T follicular helper cell (primary cell): ENCODE results near the gene CAVIN3.
"Not testable (repeated sequence)": the region's sequence is repeated elsewhere in the genome, so short reads cannot be mapped to it uniquely, and the experiment has no call there.

Source experiments
- DNase-seq: peaks from one replicate; pipeline ENCODE4 v3.0.0-alpha.2; 2020; ENCODE audit warnings: low read depth

CAVIN3 gene

DNA sequence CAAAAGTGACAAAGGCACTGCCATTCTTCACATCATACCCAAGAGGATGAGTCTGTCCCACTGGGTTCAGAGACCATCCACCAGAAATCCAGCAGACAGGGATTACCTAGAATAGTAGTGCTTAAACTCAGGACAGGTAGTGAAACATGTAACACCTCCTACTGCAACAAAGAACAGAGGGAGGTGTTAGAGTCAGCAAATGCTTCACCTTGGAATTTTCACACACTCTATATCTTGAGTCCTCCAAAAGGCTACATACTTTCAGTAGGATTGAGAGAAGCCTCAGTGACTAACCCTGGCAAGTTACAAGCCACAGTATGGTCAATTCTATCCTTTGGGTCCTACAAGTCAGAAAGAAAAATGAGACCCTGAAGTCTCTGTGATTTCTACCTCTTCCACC is 6.0 kb upstream of the CAVIN3 start:
- DNase-seq: no peak

DNA sequence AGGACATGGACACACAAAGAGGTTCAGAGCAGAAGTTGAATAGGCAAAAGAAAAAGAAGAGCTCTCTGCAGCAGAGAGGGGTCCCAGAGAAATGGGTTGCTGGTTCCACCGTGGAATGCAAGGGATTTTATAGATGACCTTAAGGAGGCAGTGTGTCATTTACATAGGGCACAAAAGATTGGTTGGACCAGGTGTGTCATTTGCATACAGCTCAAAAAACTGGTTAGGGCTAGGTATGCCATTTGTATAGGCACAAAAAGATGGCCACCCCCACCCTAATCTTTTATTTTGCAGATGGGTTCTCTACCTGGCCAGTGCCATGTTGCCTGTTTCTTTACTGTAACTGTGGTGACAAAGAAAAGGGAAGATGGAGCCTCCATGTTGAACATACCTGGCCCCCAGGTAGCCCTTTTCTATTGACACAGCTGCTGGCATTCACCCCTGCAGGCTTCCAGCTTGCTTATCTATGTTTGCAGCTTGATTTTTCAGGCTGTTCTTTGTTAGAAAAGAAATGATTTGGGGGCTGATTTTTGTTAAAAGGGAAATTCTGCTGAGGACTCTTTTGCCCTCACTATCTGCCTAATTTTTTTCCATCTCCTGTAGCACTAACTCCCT is 3.1 kb upstream of the CAVIN3 start:
- no peak for DNase-seq

DNA sequence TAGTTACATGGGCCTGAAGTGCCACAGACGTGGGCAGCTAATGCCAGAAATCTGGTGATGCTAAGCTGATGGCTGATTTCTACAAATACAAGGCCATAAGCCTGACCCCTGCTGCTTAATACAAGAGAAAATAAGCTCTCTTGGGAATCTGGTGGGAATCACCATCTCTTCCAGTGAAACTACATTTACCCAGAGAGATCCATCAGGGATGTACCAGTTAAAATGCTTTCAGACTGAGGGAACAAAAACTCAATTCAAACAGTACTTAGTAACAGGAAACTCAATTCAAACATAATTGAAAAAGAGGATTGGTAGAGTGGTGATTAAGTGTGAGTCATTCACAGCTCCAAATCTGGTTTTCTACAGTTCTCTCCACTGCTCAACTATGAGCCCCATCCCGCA is 1.7 kb upstream of the CAVIN3 start:
- no peak for DNase-seq

DNA sequence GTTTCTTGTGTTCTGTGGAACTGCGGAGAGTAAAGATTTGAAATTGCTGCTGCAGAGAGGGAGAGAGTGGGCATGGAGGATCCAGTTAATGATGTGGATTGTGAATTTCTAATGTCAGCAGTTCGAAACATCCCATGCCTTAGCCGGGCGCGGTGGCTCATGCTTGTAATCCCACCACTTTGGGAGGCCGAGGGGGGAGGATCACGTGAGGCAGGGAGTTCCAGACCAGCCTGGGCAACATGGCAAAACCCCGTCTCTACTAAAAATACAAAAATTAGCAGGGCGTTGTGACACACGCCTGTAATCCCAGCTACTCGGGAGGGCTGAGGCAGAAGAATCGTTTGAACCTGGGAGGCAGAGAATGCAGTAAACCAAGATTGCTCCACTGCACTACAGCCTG is 1.1 kb upstream of the CAVIN3 start:
- DNase-seq: no peak

DNA sequence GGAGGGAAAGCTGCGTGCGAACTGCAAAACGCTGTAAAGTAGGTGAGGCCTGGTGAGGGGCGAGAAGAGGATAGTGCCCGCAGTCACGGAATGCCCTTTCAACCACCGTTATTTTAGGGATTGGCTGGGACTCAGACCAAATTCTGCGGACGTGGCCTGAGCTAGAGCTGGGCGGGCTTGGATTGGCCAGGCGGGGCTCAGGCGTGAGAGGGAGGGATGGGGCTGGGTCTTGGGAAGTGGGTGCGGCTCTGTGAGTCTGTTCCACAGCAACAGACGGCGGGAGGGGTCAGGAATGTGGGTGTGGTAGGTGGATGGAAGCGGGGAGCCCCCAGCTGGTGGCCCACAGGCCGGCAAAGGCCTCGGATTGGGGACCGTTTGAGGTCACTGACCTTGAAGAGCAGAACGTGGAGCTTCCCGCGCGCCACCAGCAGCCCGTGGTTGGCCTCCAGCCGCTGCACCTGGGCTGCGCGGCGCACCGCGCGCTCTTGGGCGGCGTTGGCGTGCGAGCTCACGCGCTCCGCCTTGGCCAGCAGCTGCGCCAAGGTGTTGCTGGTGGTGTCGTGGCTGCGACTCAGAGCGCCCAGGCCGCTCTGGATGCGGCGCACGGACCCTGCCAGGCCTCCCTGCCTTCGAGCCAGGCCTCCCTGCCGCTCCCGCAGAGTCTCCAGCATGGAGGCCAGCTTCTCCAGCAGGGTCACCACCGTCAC is 444 bp downstream of the CAVIN3 start:
- DNase-seq: no peak

DNA sequence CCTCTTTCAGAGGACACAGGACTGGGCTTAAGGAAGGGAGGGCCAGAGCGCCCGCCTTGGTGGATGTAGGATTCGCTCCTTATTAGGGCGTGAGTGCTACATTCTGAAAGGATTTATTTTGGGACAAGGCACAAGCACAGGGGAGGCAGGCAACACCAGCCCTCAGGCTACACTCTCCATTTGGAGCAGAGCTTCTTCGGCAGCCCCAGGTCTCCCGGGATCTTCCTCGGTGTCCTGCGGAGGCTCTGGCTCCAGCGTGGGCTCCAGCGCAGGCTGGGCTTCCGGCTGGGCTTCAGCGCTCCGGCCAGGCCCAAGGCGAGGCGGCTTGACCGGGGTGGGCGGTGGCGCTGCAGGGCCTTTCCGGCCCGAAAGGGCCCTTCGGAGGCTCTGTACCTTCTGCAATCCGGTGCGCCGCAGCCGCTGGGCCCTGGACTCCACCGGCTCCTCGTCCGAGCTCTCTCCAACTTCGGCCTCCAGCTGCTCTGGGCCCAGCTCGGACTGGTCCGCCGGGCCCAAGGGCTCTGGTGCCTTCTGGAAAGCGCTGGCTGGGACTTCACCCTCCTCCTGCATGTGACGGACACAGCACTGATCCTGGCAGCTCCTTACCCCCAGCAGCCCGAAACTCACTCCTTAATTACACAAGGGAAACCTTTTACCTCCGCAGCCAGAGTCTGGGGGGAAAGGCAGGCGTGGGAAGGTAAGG is 1.1 kb downstream of the CAVIN3 start:
- DNase-seq: no peak

DNA sequence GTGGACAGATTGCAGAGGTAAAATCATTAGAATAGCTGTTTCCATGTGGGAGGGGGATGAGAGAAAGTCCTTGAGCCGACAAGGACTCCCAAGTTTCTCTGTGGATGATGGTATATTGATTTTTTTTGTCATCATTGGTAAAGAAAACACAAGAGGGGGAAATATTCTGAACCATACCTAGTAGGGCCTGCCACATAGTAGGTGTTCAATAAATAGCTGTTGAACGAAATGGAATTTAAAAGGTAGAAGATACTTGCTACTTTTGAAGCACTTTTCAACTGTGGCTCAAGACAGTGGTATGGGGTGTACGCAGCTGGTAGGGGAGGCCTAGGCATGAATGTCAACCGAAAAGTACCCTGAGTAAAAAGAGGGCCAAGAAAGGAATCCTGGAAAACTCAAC is 2.1 kb downstream of the CAVIN3 start:
- DNase-seq: no peak

DNA sequence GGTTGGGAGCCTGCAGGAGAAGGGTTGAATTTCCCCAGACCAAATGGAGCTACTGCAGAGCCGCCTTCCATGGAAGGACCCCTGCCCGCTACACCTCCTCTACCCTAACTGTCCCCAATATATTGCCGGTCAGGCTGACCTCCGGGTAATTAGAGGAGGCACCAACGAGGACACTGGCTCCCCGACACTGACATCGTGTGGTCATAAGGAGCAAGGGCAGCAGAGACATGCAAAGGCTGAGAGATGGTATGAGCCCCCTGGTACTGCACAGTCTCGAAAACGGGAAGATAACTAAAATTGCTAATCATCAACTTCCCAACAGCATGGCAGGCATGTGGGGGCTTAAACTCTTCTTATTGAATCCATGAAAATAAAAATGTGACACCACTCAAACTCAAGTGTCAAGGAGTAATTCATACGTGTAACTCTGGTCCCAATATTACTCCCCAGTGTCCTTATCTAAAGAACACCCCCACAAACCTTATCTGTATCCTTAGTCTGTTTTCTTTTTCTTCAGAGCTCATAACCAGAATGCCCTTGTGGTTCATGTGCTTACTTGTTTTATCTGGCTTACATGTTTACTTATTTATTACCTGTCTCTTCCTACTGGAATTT is 4.4 kb downstream of the CAVIN3 start:
- no peak for DNase-seq

DNA sequence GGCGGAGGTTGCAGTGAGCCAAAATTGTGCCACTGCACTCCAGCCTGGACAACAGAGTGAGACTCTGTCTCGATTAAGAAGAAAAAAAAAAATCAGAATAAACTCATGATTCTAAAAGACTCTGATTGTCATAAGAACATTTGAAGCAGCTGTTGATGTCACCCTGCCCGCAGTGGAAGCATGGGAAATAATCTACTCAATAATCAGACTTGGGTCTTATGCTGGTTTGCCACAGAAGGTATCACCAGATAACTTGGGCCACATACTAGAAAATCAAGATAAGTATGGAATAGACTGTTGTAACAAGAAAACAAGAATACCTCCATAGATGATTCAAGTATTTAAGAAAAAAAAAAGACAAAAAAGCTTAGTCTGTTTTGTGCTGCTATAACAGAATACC is 8.2 kb downstream of the CAVIN3 start:
- DNase-seq: no peak

DNA sequence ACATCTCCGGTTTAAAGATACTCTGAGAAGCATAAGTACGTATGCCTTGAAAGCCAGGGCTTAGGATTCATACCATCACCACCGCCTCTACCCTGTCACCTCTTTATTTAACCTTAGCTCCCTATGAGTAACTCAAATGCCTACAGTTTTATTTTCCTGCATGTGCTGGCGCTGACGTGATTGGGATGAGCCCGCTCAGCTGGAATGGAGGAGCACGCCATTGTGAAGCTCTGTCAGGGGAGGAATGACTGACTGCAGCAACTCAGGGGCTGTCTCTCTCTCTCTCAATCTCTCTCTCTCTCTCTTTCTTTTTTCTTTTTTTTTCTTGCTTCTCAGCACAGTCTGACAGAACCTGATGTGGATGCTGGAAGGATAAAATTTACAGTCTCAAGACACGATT is 12.4 kb downstream of the CAVIN3 start:
- no peak for DNase-seq

DNA sequence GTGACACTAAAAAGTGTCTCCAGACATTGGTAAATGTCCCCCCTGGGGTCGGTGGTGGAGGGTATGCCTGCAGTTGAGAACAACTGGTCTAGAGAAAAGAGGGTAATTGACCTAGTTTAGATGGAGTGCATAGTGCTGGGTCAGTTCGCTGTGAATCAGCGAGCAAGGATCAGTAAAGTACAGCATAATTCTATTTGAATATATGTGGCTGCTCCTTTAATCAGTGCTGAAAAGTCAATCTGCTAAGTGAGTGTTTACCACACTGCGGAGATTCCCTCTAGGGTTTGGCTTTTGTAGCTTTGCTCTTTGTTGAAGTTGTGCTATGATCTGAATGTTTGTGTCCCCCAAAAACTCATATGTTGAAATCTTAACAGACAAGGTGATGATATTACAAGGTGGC is 15.0 kb downstream of the CAVIN3 start:
- no peak for DNase-seq

DNA sequence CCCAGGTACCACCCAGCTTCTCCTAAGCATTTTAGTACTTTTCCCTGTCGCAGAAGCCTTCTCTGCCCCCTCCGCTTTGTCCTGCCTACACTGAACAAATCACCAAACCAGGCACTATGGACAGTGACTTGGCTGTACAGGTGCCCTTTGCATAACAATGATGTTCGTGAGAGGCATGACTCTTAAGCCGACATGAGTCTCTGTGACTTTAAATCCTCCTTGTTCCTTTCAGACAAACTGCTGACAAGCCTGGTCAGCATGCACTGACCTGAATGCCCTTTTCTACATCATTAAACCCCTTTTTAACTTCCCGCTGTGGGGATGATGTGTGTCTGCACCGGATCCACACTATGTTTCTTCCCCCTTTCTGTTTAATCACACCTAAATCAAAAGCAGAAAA is 16.6 kb downstream of the CAVIN3 start:
- DNase-seq: no peak

DNA sequence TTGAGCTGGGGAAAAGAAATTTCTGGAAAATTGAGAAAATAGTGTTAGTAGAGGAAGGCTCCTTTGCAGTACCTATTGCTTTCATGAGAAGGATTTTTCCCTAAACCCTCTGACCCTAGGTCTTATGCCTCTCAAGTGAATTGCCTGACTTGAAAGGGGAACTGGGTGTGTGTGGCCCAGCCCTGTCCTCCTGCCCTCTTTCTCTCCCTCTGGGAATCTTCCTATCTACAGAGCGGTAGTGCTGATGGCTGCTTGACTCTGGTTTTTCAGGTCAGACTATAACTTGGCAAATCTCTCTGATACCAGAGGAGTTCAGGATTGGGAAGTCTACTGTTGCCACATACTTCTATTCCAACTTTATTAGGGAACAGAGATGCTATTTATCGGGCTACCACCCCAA is 19.2 kb downstream of the CAVIN3 start:
- no peak for DNase-seq

DNA sequence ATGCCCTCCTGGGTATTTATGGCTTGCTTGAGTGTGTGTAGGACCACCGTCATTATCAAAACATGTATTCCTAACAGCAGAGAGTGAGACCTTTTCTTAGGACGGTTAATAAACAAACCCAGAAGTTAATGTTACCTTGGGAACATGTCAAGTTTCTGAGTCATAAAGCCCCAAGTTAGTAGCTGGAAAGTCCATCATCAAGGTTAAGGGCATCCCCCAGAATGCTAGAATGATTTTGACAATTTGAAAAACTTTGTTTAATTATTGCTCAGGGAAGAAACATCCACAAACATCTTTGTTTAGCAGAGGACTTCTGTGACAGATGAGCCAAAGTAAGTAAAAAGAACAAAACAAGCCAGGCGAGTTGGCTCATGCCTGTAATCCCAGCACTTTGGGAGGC is 20.0 kb downstream of the CAVIN3 start:
- DNase-seq: no peak

DNA sequence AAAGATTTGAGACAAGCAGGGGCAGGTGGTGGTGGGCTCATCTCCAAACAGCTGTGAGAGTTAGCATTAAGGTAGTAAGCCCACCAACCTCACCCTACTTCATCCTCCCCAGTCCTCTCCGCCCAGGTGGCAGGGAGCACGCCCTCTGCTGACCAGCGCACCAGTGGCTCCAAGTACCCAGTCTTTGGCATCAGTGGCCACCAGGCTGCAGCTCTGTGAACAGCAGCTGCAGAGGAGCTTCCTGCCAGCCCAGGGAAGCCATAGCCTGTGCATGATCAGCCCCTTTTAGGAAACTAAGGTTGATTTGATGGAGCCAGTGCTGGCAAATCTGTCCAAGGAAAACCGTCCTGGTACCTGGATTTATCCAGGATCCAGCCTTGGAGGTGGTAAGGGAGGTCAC is 21.7 kb downstream of the CAVIN3 start:
- no peak for DNase-seq

DNA sequence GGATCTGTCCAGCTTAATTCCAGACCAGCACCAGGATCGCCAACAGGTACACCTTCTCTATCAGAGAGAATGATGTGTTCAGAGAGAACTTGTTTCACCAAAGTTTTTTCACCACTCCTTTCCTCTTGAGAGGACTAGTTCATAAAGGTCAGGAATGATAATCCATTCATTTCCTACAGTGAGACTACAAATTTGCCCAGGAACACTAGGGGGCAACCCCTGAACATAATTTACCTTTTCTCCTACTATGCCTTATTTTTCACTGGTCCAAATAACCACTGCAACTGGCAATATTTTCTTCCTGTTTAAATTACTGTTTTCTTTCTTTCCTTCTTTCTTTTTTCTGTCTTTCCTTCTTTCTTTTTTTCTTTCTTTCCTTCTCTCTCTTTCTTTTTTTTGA is 22.5 kb downstream of the CAVIN3 start:
- DNase-seq: no peak

DNA sequence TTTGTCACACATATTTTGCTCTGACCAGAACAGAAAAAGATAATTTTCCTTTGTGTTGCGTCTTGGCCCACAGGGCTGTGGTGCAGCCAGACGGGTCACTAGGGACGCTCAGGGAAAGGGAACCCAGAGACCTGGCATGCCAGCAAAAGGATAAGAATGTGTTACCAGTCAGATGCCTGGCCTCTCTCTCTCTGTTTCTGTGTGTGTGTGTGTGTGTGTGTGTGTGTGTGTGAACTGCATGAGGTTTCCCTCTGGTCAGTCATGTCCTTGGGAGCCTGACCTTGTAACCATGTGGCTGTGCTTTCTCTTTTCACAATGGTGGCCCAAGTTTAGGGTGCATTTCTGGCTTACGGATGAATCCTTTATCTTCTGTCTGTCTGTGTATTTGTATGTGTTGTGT is 35.3 kb downstream of the CAVIN3 start:
- DNase-seq: no peak

DNA sequence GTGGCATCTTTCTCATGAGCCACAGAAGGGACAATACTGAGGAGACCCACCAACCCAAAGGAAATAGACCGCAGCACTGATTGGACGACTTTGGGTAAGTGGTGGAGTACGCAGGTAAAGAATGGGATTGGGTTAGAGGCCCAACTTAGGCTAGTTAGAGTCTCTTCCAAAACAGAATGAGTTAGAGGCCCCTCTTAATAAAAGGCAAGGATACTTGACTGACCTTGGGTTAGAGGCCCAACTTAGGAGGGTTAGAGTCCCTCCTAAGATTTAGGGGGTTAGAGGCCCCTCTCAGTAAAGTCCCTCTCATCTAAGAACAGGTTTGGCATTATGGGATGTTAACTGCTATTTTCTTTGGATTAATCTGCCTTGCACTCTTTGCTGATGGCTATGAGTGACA is 36.1 kb downstream of the CAVIN3 start:
- no peak for DNase-seq

DNA sequence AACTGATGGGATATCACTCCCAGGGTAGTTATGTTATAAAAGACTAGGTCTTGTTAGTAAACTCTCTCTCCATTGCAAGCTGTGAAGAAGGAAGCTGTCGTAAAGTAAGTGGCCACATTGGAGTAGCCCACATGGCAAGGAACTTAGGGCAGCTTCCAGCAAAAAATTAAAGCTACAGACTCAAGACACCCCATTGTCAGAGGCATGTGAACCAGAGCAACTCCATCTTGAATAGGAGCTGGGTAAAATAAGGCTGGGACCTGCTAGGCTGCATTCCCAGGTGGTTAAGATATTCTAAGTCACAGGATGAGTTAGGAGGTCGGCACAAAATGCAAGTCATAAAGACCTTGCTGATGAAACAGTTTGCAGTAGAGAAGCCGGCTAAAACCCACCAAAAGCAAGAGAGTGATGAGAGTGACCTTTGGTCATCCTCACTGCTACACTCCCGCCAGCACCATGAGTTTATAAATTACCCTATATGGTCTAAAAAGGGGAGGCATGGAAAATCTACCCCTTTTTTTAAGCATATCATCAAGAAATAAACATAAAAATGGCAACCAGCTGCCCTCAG is 36.8 kb downstream of the CAVIN3 start:
- no peak for DNase-seq

DNA sequence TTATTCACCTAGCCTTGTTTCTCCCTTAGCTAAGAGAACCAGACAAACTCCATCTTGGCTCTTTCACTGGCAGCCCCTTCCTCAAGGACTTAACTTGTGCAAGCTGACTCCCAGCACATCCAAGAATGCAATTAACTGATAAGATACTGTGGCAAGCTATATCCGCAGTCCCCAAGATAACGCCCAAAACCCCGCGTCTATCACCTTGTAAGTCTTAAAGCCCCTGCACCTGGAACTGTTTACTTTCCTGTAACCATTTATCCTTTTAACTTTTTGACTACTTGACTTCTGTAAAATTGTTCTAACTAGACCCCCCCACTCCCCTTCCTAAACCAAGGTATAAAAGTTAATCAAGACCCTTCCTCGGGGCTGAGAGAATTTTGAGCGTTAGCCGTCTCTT is 39.5 kb downstream of the CAVIN3 start:
- DNase-seq: not testable (repeated sequence)

DNA sequence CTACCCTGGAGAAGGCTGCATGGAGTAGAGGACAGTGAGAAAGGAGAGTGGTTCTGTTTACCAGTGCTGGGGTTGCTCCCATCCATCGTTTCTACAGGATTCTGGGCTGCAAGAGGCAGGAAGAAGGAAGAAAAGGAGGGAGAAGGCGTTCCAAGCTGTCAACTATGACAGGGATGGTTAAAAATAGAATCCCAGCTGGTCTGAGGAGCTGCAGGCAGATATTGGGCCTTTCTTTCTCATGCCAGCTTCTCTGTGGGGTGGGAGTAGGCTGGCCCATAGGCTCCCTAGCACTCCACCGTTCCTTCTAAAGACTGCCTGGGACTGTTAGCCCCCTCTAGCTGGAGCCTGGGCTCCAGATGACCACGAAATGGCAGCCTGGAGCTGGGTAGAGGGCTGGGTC is 47.1 kb downstream of the CAVIN3 start:
- no peak for DNase-seq

DNA sequence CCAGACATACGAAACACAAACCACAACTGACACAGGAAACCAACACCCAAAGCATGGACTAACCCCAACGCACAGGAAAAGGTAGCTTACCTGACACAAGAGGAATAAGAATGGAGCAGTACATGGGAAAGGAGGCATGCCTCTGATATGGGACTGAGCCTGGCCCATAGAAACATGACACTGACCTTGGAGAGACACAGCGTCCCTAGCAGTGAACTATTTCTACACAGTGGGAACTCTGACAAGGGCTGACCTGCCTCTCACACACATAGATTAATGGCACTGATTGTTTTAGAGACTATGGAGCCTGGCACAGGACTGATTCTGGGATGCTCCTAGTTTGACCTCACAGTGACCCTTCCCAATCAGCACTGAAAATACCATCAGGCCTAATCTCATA is 48.7 kb downstream of the CAVIN3 start:
- DNase-seq: no peak
